GM23338 (cell line): ENCODE data around the gene UBE2H. TPM values are rescaled to one million over a fixed set of nuclear protein-coding genes. Genes with fewer than 3 reads are reported as not detected.

ENCODE experiments used
- ATAC-seq: fragments of 200-7000 bp; cut with Tn5 transposase; 3 replicates; pipeline ENCODE4 v1.9.1; 2020
- DNase-seq: peaks from one replicate; pipeline ENCODE4 v3.0.0-alpha.2; 2015; ENCODE audit warnings: low spot score
- H2AFZ ChIP-seq: fragments of 200-600 bp; sonication (generic); 2 replicates; pipeline ENCODE4 v1.8.0; 2016; ENCODE audit warnings: antibody characterized with exemption, mild to moderate bottlenecking, moderate library complexity
- H3F3A ChIP-seq: fragments of 200-600 bp; sonication (generic); replicated peaks from 2 replicates; pipeline ENCODE4 v1.8.0; 2017; ENCODE audit warnings: antibody characterized with exemption, mixed run types, low read depth
- H3K27ac ChIP-seq: fragments of 200-600 bp; sonication (generic); 2 replicates; pipeline ENCODE4 v1.6.1; 2016; ENCODE audit warnings: low read depth
- H3K27me3 ChIP-seq: fragments of 200-600 bp; sonication (generic); 2 replicates; pipeline ENCODE4 v1.8.0; 2016; ENCODE audit warnings: mild to moderate bottlenecking, mixed run types, moderate library complexity; ENCODE audit not compliant: insufficient read depth
- H3K36me3 ChIP-seq: fragments of 200-600 bp; sonication (generic); 2 replicates; pipeline ENCODE4 v1.8.0; 2016; ENCODE audit warnings: mild to moderate bottlenecking; ENCODE audit not compliant: insufficient read depth
- H3K4me1 ChIP-seq: fragments of 200-600 bp; sonication (generic); 2 replicates; pipeline ENCODE4 v1.8.0; 2016; ENCODE audit warnings: mild to moderate bottlenecking, moderate library complexity; ENCODE audit not compliant: insufficient read depth
- H3K4me2 ChIP-seq: fragments of 200-600 bp; sonication (generic); 2 replicates; pipeline ENCODE4 v1.7.1; 2017; ENCODE audit warnings: mixed run types
- H3K4me3 ChIP-seq: fragments of 200-600 bp; sonication (generic); 2 replicates; pipeline ENCODE4 v1.6.1; 2016; ENCODE audit warnings: mixed run types
- H3K79me2 ChIP-seq: fragments of 200-600 bp; sonication (generic); replicated peaks from 2 replicates; pipeline ENCODE4 v1.8.0; 2017; ENCODE audit warnings: mild to moderate bottlenecking; ENCODE audit not compliant: insufficient read depth
- H3K9me2 ChIP-seq: fragments of 200-600 bp; sonication (generic); 2 replicates; pipeline ENCODE4 v1.8.0; 2017; ENCODE audit not compliant: insufficient read depth
- H4K20me1 ChIP-seq: fragments of 200-600 bp; sonication (generic); replicated peaks from 2 replicates; pipeline ENCODE4 v1.8.0; 2017; ENCODE audit warnings: mild to moderate bottlenecking; ENCODE audit not compliant: insufficient read depth
- H3K27ac Mint-ChIP-seq: 2 replicates; pipeline ENCODE4 v1.8.0; 2020; ENCODE audit warnings: inconsistent platforms, mild to moderate bottlenecking, moderate library complexity, mixed read lengths
- H3K27me3 Mint-ChIP-seq: 3 replicates; pipeline ENCODE4 v1.8.0; 2022; ENCODE audit warnings: low read depth, mild to moderate bottlenecking, moderate library complexity, mixed read lengths, inconsistent platforms; ENCODE audit not compliant: insufficient read depth, poor library complexity
- H3K36me3 Mint-ChIP-seq: 3 replicates; pipeline ENCODE4 v1.8.0; 2021; ENCODE audit warnings: low read depth, mild to moderate bottlenecking, inconsistent platforms, moderate library complexity, mixed read lengths
- H3K4me1 Mint-ChIP-seq: 3 replicates; pipeline ENCODE4 v1.8.0; 2020; ENCODE audit warnings: mild to moderate bottlenecking, inconsistent platforms, mixed read lengths
- H3K4me3 Mint-ChIP-seq: 3 replicates; pipeline ENCODE4 v1.8.0; 2021; ENCODE audit warnings: moderate library complexity, mild to moderate bottlenecking, inconsistent platforms, mixed read lengths
- H3K9me3 Mint-ChIP-seq: 3 replicates; pipeline ENCODE4 v1.8.0; 2020; ENCODE audit warnings: moderate library complexity, mild to moderate bottlenecking, inconsistent platforms, mixed read lengths
- CREB1 ChIP-seq: fragments of 250-450 bp; sonication (Bioruptor Pico); IDR thresholded peaks from 2 replicates; pipeline ENCODE4 v1.5.0; 2020; ENCODE audit warnings: low read depth, mild to moderate bottlenecking, moderate library complexity
- CTCF ChIP-seq, 2 experiments: fragments of 200-600 bp in 1 of 2; sonication (generic) in 1 of 2; conservative IDR thresholded peaks; 2 replicates each; pipeline versions ENCODE4 v1.5.1 to v1.6.1; 2016 to 2017; ENCODE audit warnings: antibody characterized with exemption in 2 of 2, low read depth in 2 of 2, mild to moderate bottlenecking in 2 of 2, moderate library complexity in 1 of 2
- ETS1 ChIP-seq: IDR thresholded peaks from 2 replicates; pipeline ENCODE4 v1.6.1; 2016; ENCODE audit warnings: antibody characterized with exemption
- EZH2 ChIP-seq: fragments of 200-600 bp; sonication (generic); IDR thresholded peaks from one replicate; pipeline ENCODE4 v1.8.0; 2017; ENCODE audit warnings: antibody characterized with exemption, mild to moderate bottlenecking, low read depth; ENCODE audit not compliant: unreplicated experiment
- EZH2phosphoT487 ChIP-seq: fragments of 200-600 bp; sonication (generic); IDR thresholded peaks from one replicate; pipeline ENCODE4 v1.8.1; 2018; ENCODE audit warnings: antibody characterized with exemption; ENCODE audit not compliant: unreplicated experiment
- JUNB ChIP-seq: IDR thresholded peaks from one replicate; pipeline ENCODE4 v1.6.1; 2016; ENCODE audit warnings: antibody characterized with exemption; ENCODE audit not compliant: unreplicated experiment
- NANOG ChIP-seq: IDR thresholded peaks from 2 replicates; pipeline ENCODE4 v1.6.1; 2016; ENCODE audit warnings: antibody characterized with exemption, borderline replicate concordance
- POLR2AphosphoS5 ChIP-seq: IDR thresholded peaks from 2 replicates; pipeline ENCODE4 v1.6.1; 2016; ENCODE audit warnings: antibody characterized with exemption, low read depth
- REST ChIP-seq: IDR thresholded peaks from one replicate; pipeline ENCODE4 v1.6.1; 2018; ENCODE audit warnings: antibody characterized with exemption; ENCODE audit not compliant: unreplicated experiment
- STAT1 ChIP-seq: IDR thresholded peaks from one replicate; pipeline ENCODE4 v1.6.1; 2016; ENCODE audit warnings: antibody characterized with exemption; ENCODE audit not compliant: unreplicated experiment
- ZNF114 ChIP-seq: fragments of 250-450 bp; sonication (Bioruptor Pico); IDR thresholded peaks from 2 replicates; pipeline ENCODE4 v1.5.0; 2020; ENCODE audit warnings: mild to moderate bottlenecking, moderate library complexity
- ZNF331 ChIP-seq: fragments of 250-450 bp; sonication (Bioruptor Pico); IDR thresholded peaks from 2 replicates; pipeline ENCODE4 v1.5.0; 2020; ENCODE audit warnings: low read depth, mild to moderate bottlenecking, moderate library complexity
- ZNF462 ChIP-seq: fragments of 250-450 bp; sonication (Bioruptor Pico); IDR thresholded peaks from 2 replicates; pipeline ENCODE4 v1.5.0; 2020; ENCODE audit warnings: mild to moderate bottlenecking, moderate library complexity
- polyA plus RNA-seq: library from polyadenylated mRNA; unstranded; fragments of >200 nt; fragmentation: Nextera tagmentation; extraction: Ambion mirVana; gene quantifications from 2 replicates; pipeline ENCODE4 v1.2.1, GENCODE V29; 2016
- total RNA-seq: library from RNA; depleted of rRNA; stranded (reverse); fragments of >200 nt; shearing (Covaris generic); gene quantifications from 2 replicates; pipeline ENCODE4 v1.2.3, GENCODE V29; 2014

Gene UBE2H
- total and polyA plus RNA-seq, 2 experiments from 2014 or later, result 40.8 to 86.5 TPM

GRCh38 chr7:129913428-129913827 is 39.3 kb downstream of the UBE2H start:
- no peak overlapping the region for H3K4me2 ChIP-seq
- H2AFZ ChIP-seq, result no peak overlapping the region
- peaks cover 99% of the 10 kb centered on the region for H3K79me2 ChIP-seq
- TF ChIP-seq ZNF114 (CRISPR knock-in tag), result no peak
- TF ChIP-seq NANOG, result no peak
- no peak for TF ChIP-seq STAT1
- no peak for TF ChIP-seq ETS1
- no peak for TF ChIP-seq CREB1 (CRISPR knock-in tag)
- TF ChIP-seq POLR2AphosphoS5, result no peak
- no peak for TF ChIP-seq ZNF462 (CRISPR knock-in tag)
- no peak for TF ChIP-seq ZNF331
- TF ChIP-seq EZH2phosphoT487, result no peak
- TF ChIP-seq REST, result no peak
- TF ChIP-seq EZH2, result no peak
- no peak for TF ChIP-seq CTCF (conservative IDR thresholded peaks at IDR 0.05; ENCODE audit: low read depth in 2 of 2)
- no peak for TF ChIP-seq JUNB
- no peak overlapping the region for H3K4me3 Mint-ChIP-seq
- H3K27me3 ChIP-seq, result no peaks in the 10 kb centered on the region
- H3K9me3 Mint-ChIP-seq, result no peaks in the 10 kb centered on the region
- ATAC-seq (no peak), DNase-seq (no peak)
- H3K9me2 ChIP-seq, result no peaks in the 10 kb centered on the region
- H4K20me1 ChIP-seq, result peaks cover 19% of the 10 kb centered on the region; the same call in 1 of the 2 replicates
- peaks cover 27% of the 10 kb centered on the region for H3K4me1 ChIP-seq
- H3K36me3 ChIP-seq, result no peaks in the 10 kb centered on the region
- H3K27ac ChIP-seq, result no peak overlapping the region
- H3K4me1 Mint-ChIP-seq, result peaks cover 43% of the 10 kb centered on the region
- H3F3A ChIP-seq, result no peaks in the 10 kb centered on the region
- no peak overlapping the region for H3K27ac Mint-ChIP-seq
- no peak overlapping the region for H3K4me3 ChIP-seq
- H3K36me3 Mint-ChIP-seq, result peaks cover 29% of the 10 kb centered on the region
- H3K27me3 Mint-ChIP-seq, result peaks cover 5% of the 10 kb centered on the region
